Activated CD4-positive, alpha-beta memory T cell treated with anti-CD3 and anti-CD28 coated beads, Interleukin-2, amount 10 ng/mL, durations not matched to agents 7 days and 5 days (primary cell): ENCODE measurements around the gene BCAS3. TPM values are rescaled to one million over a fixed set of nuclear protein-coding genes. Genes with fewer than 3 reads are reported as not detected.

Source experiments
- CTCF ChIA-PET: fragments of 350-600 bp; sonication (Branson Sonifier 250); formaldehyde crosslinking; loops from one replicate; lab custom pipeline; 2021; ENCODE audit warnings: antibody characterized with exemption, inconsistent platforms; lab: Charles Lee
- POLR2A ChIA-PET: fragments of 350-600 bp; sonication (Branson Sonifier 250); formaldehyde crosslinking; loops from one replicate; lab custom pipeline; 2021; ENCODE audit warnings: antibody characterized with exemption; lab: Charles Lee
- DNase-seq: peaks from one replicate; pipeline ENCODE4 v3.0.0-alpha.2; 2020
- H3K27ac Mint-ChIP-seq: one replicate; pipeline ENCODE4 v1.8.0; 2021; ENCODE audit warnings: mild to moderate bottlenecking, mixed read lengths
- H3K27me3 Mint-ChIP-seq: one replicate; pipeline ENCODE4 v1.8.0; 2021; ENCODE audit warnings: mixed read lengths
- H3K36me3 Mint-ChIP-seq: one replicate; pipeline ENCODE4 v1.8.0; 2021; ENCODE audit warnings: low read depth, mixed read lengths
- H3K4me1 Mint-ChIP-seq: one replicate; pipeline ENCODE4 v1.8.0; 2021; ENCODE audit warnings: mixed read lengths
- H3K4me3 Mint-ChIP-seq: one replicate; pipeline ENCODE4 v1.8.0; 2021; ENCODE audit warnings: mild to moderate bottlenecking, mixed read lengths
- H3K9me3 Mint-ChIP-seq: one replicate; pipeline ENCODE4 v1.8.0; 2021; ENCODE audit warnings: mixed read lengths
- total RNA-seq, 2 experiments: library from RNA; stranded (reverse); gene quantifications; one replicate each; pipeline ENCODE4 v1.2.3, GENCODE V29; 2021

Gene BCAS3
- total RNA-seq, 2 experiments from 2014 or later = 16.2 to 19.8 TPM

GRCh38 chr17:61230461-61230860, 552.8 kb downstream of the BCAS3 start:
- POLR2A ChIA-PET = interaction anchor here (1.7 kb wide), 1 partner anchor 7 kb away, joined by 4 read pairs; no protein-coding TSS in a partner anchor
- Mint-ChIP-seq H3K4me3 (no peak overlapping the region), H3K9me3 (no peaks in the 10 kb centered on the region), H3K36me3 (peaks cover 2% of the 10 kb centered on the region), H3K27me3 (no peaks in the 10 kb centered on the region), H3K4me1 (peaks cover 13% of the 10 kb centered on the region), H3K27ac (no peak overlapping the region)
- DNase-seq = no peak
- CTCF ChIA-PET = no interaction called here

GRCh38 chr17:61230972-61231820, 553.5 kb downstream of the BCAS3 start:
- Mint-ChIP-seq H3K27me3 (no peaks in the 10 kb centered on the region), H3K27ac (no peak overlapping the region), H3K9me3 (no peaks in the 10 kb centered on the region), H3K36me3 (peaks cover 2% of the 10 kb centered on the region), H3K4me1 (peaks cover 13% of the 10 kb centered on the region), H3K4me3 (no peak overlapping the region)
- ChIA-PET CTCF (no interaction called here), POLR2A (interaction anchor here (1.7 kb wide), 1 partner anchor 8 kb away, joined by 4 read pairs; no protein-coding TSS in a partner anchor)
- no peak for DNase-seq

GRCh38 chr17:61232871-61233270, 555.2 kb downstream of the BCAS3 start:
- Mint-ChIP-seq H3K9me3 (peaks cover 2% of the 10 kb centered on the region), H3K27me3 (no peaks in the 10 kb centered on the region), H3K4me3 (no peak overlapping the region), H3K36me3 (peaks cover 2% of the 10 kb centered on the region), H3K27ac (no peak overlapping the region), H3K4me1 (peaks cover 15% of the 10 kb centered on the region)
- CTCF ChIA-PET = interaction anchor here (0.6 kb wide), 2 partner anchors 67 to 1794 kb away, joined by 3 to 5 read pairs; no protein-coding TSS in a partner anchor
- POLR2A ChIA-PET = interaction anchor here (0.7 kb wide), 1 partner anchor 18 kb away, joined by 3 read pairs; no protein-coding TSS in a partner anchor
- DNase-seq = no peak

- no peak overlapping the region for H3K4me3 Mint-ChIP-seq
- H3K9me3 Mint-ChIP-seq = peaks cover 2% of the 10 kb centered on the region
- peaks cover 23% of the 10 kb centered on the region for H3K4me1 Mint-ChIP-seq
- H3K27me3 Mint-ChIP-seq = no peaks in the 10 kb centered on the region
- no peaks in the 10 kb centered on the region for H3K36me3 Mint-ChIP-seq
- ChIA-PET CTCF (interaction anchor here (0.7 kb wide), 1 partner anchor 95 kb away, joined by 3 read pairs; no protein-coding TSS in a partner anchor), POLR2A (interaction anchor here (0.7 kb wide), 1 partner anchor 12 kb away, joined by 3 read pairs; no protein-coding TSS in a partner anchor)
- no peak for DNase-seq
- H3K27ac Mint-ChIP-seq = no peak overlapping the region
Measured at GRCh38 chr17:61233991-61234750, 556.5 kb downstream of the BCAS3 start.

GRCh38 chr17:61235001-61235826, 557.6 kb downstream of the BCAS3 start:
- H3K27me3 Mint-ChIP-seq = no peaks in the 10 kb centered on the region
- H3K36me3 Mint-ChIP-seq = no peaks in the 10 kb centered on the region
- H3K27ac Mint-ChIP-seq = no peak overlapping the region
- no peak for DNase-seq
- no peak overlapping the region for H3K4me3 Mint-ChIP-seq
- peaks cover 2% of the 10 kb centered on the region for H3K9me3 Mint-ChIP-seq
- H3K4me1 Mint-ChIP-seq = peaks cover 29% of the 10 kb centered on the region
- POLR2A ChIA-PET = interaction anchor here (0.7 kb wide), 1 partner anchor 11 kb away, joined by 3 read pairs; no protein-coding TSS in a partner anchor
- CTCF ChIA-PET = no interaction called here

GRCh38 chr17:61235827-61236197, 558.2 kb downstream of the BCAS3 start:
- CTCF ChIA-PET = no interaction called here
- DNase-seq = no peak
- Mint-ChIP-seq H3K4me1 (peaks cover 24% of the 10 kb centered on the region), H3K27me3 (no peaks in the 10 kb centered on the region), H3K4me3 (no peak overlapping the region), H3K27ac (no peak overlapping the region), H3K36me3 (no peaks in the 10 kb centered on the region), H3K9me3 (peaks cover 2% of the 10 kb centered on the region)
- POLR2A ChIA-PET = no interaction called here

- Mint-ChIP-seq H3K4me1 (peaks cover 16% of the 10 kb centered on the region), H3K9me3 (peaks cover 2% of the 10 kb centered on the region), H3K27ac (no peak overlapping the region), H3K27me3 (no peaks in the 10 kb centered on the region), H3K36me3 (no peaks in the 10 kb centered on the region), H3K4me3 (no peak overlapping the region)
- no peak for DNase-seq
- CTCF ChIA-PET = interaction anchor here (0.6 kb wide), 2 partner anchors 43 to 1760 kb away, joined by 3 to 4 read pairs; no protein-coding TSS in a partner anchor
- POLR2A ChIA-PET = interaction anchor here (1.1 kb wide), 1 partner anchor 11 kb away, joined by 3 read pairs; no protein-coding TSS in a partner anchor
Measured at GRCh38 chr17:61237275-61237674, 559.6 kb downstream of the BCAS3 start.

- H3K4me1 Mint-ChIP-seq = peaks cover 16% of the 10 kb centered on the region
- POLR2A ChIA-PET = interaction anchor here (1.4 kb wide), 1 partner anchor 16 kb away, joined by 4 read pairs; no protein-coding TSS in a partner anchor
- CTCF ChIA-PET = no interaction called here
Measured at GRCh38 chr17:61238455-61238933, 560.8 kb downstream of the BCAS3 start.

GRCh38 chr17:61239327-61239726, 561.7 kb downstream of the BCAS3 start:
- no peak for DNase-seq
- Mint-ChIP-seq H3K27me3 (no peaks in the 10 kb centered on the region), H3K4me3 (no peak overlapping the region), H3K9me3 (peaks cover 2% of the 10 kb centered on the region), H3K36me3 (no peaks in the 10 kb centered on the region), H3K4me1 (peaks cover 16% of the 10 kb centered on the region), H3K27ac (peak overlapping the region; percentile 14)
- ChIA-PET POLR2A (interaction anchor here (1.4 kb wide), 1 partner anchor 17 kb away, joined by 4 read pairs; no protein-coding TSS in a partner anchor), CTCF (no interaction called here)

More at GRCh38 chr17:61238455-61238933, 560.8 kb downstream of the BCAS3 start:
- Mint-ChIP-seq H3K27me3 (no peaks in the 10 kb centered on the region), H3K4me3 (no peak overlapping the region), H3K27ac (no peak overlapping the region), H3K36me3 (no peaks in the 10 kb centered on the region), H3K9me3 (peaks cover 2% of the 10 kb centered on the region)
- no peak for DNase-seq

- ChIA-PET POLR2A (no interaction called here), CTCF (no interaction called here)
- peaks cover 16% of the 10 kb centered on the region for H3K4me1 Mint-ChIP-seq
- H3K27ac Mint-ChIP-seq = no peak overlapping the region
- H3K4me3 Mint-ChIP-seq = no peak overlapping the region
- DNase-seq = no peak
- H3K36me3 Mint-ChIP-seq = no peaks in the 10 kb centered on the region
- peaks cover 2% of the 10 kb centered on the region for H3K9me3 Mint-ChIP-seq
- H3K27me3 Mint-ChIP-seq = no peaks in the 10 kb centered on the region
Measured at GRCh38 chr17:61239953-61240352, 562.3 kb downstream of the BCAS3 start.

- Mint-ChIP-seq H3K4me1 (peaks cover 16% of the 10 kb centered on the region), H3K36me3 (no peaks in the 10 kb centered on the region), H3K4me3 (no peak overlapping the region), H3K27ac (no peak overlapping the region), H3K27me3 (no peaks in the 10 kb centered on the region), H3K9me3 (peaks cover 2% of the 10 kb centered on the region)
- ChIA-PET POLR2A (interaction anchor here (1.2 to 1.4 kb wide), 2 partner anchors 18 to 20 kb away, joined by 4 to 5 read pairs; no protein-coding TSS in a partner anchor), CTCF (no interaction called here)
- DNase-seq = no peak
Measured at GRCh38 chr17:61240851-61241468, 563.3 kb downstream of the BCAS3 start.
